RWPE2 (cell line): ENCODE data around the gene PRKCH.

ENCODE experiments used
- ATAC-seq: fragments of 200-7000 bp; cut with Tn5 transposase; 3 replicates; pipeline ENCODE4 v1.9.1; 2021; ENCODE audit warnings: low read depth
- DNase-seq: peaks from one replicate; pipeline ENCODE4 v3.0.0-alpha.2; 2020; ENCODE audit warnings: low spot score
- H3K27ac ChIP-seq: fragments of 450-650 bp; 2 replicates; pipeline ENCODE4 v1.5.1; 2017; ENCODE audit warnings: mild to moderate bottlenecking; ENCODE audit not compliant: poor library complexity, severe bottlenecking
- H3K27me3 ChIP-seq: fragments of 250-450 bp; sonication (Bioruptor Pico); 2 replicates; pipeline ENCODE4 v1.5.1; 2021; ENCODE audit warnings: mild to moderate bottlenecking, moderate library complexity; ENCODE audit not compliant: insufficient read depth, poor library complexity, severe bottlenecking
- H3K36me3 ChIP-seq: fragments of 250-450 bp; sonication (Bioruptor Pico); 2 replicates; pipeline ENCODE4 v1.5.1; 2020; ENCODE audit warnings: low read depth, mild to moderate bottlenecking, moderate library complexity
- H3K4me1 ChIP-seq: fragments of 250-450 bp; sonication (Bioruptor Pico); 2 replicates; pipeline ENCODE4 v1.5.1; 2021; ENCODE audit warnings: mild to moderate bottlenecking, moderate library complexity; ENCODE audit not compliant: insufficient read depth, poor library complexity, severe bottlenecking
- H3K4me3 ChIP-seq: fragments of 250-450 bp; sonication (Bioruptor Pico); 2 replicates; pipeline ENCODE4 v1.5.1; 2021; ENCODE audit warnings: mild to moderate bottlenecking, moderate library complexity; ENCODE audit not compliant: severe bottlenecking
- H3K9me3 ChIP-seq: fragments of 250-450 bp; sonication (Bioruptor Pico); 2 replicates; pipeline ENCODE4 v1.5.1; 2021; ENCODE audit warnings: mild to moderate bottlenecking, moderate library complexity; ENCODE audit not compliant: severe bottlenecking
- CTCF ChIP-seq: fragments of 450-650 bp; IDR thresholded peaks from one replicate; pipeline ENCODE4 v1.5.1; 2017; ENCODE audit warnings: mild to moderate bottlenecking, moderate library complexity; ENCODE audit not compliant: poor library complexity, severe bottlenecking

Gene PRKCH

GRCh38 chr14:61368781-61369453, 47.5 kb downstream of the PRKCH start:
- H3K4me3 ChIP-seq: no peak overlapping the region
- TF ChIP-seq CTCF: no peak
- H3K27me3 ChIP-seq: no peaks in the 10 kb centered on the region
- H3K9me3 ChIP-seq: peaks cover 3% of the 10 kb centered on the region
- H3K36me3 ChIP-seq: no peaks in the 10 kb centered on the region
- ATAC-seq: no peak
- DNase-seq: no peak
- H3K27ac ChIP-seq: no peak overlapping the region
- peaks cover 19% of the 10 kb centered on the region for H3K4me1 ChIP-seq

- peaks cover 8% of the 10 kb centered on the region for H3K9me3 ChIP-seq
- peaks cover 19% of the 10 kb centered on the region for H3K4me1 ChIP-seq
- no peak for TF ChIP-seq CTCF
- ATAC-seq (no peak), DNase-seq (no peak)
- no peak overlapping the region for H3K4me3 ChIP-seq
- H3K27me3 ChIP-seq: no peaks in the 10 kb centered on the region
- H3K36me3 ChIP-seq: no peaks in the 10 kb centered on the region
- no peak overlapping the region for H3K27ac ChIP-seq
Observed at GRCh38 chr14:61369454-61369810, 48.1 kb downstream of the PRKCH start.

GRCh38 chr14:61372379-61372778, 51.0 kb downstream of the PRKCH start:
- DNase-seq (no peak), ATAC-seq (no peak)
- TF ChIP-seq CTCF: no peak
- Histone ChIP-seq H3K36me3 (no peaks in the 10 kb centered on the region), H3K27me3 (no peaks in the 10 kb centered on the region), H3K4me3 (no peak overlapping the region), H3K27ac (no peak overlapping the region), H3K9me3 (peaks cover 9% of the 10 kb centered on the region), H3K4me1 (peaks cover 7% of the 10 kb centered on the region)

- Histone ChIP-seq H3K4me1 (peaks cover 6% of the 10 kb centered on the region), H3K9me3 (peaks cover 9% of the 10 kb centered on the region), H3K4me3 (no peak overlapping the region), H3K36me3 (no peaks in the 10 kb centered on the region), H3K27me3 (no peaks in the 10 kb centered on the region), H3K27ac (no peak overlapping the region)
- DNase-seq (no peak), ATAC-seq (no peak)
- no peak for TF ChIP-seq CTCF
Observed at GRCh38 chr14:61372842-61373555, 51.6 kb downstream of the PRKCH start.

GRCh38 chr14:61374284-61374683, 52.9 kb downstream of the PRKCH start:
- DNase-seq (no peak), ATAC-seq (no peak)
- Histone ChIP-seq H3K4me1 (no peaks in the 10 kb centered on the region), H3K27ac (no peak overlapping the region), H3K36me3 (no peaks in the 10 kb centered on the region), H3K9me3 (peaks cover 9% of the 10 kb centered on the region), H3K4me3 (no peak overlapping the region), H3K27me3 (no peaks in the 10 kb centered on the region)
- TF ChIP-seq CTCF: no peak
